Glomerular visceral epithelial cell (primary cell): Measurements from ENCODE around the gene HTT-AS.
"Not testable (repeated sequence)": the region's sequence is repeated elsewhere in the genome, so short reads cannot be mapped to it uniquely, and the experiment has no call there.

ENCODE experiments used
- DNase-seq: peaks from one replicate; pipeline ENCODE4 v3.0.0-alpha.2; 2016; ENCODE audit errors: extremely low spot score

Gene HTT-AS

DNA sequence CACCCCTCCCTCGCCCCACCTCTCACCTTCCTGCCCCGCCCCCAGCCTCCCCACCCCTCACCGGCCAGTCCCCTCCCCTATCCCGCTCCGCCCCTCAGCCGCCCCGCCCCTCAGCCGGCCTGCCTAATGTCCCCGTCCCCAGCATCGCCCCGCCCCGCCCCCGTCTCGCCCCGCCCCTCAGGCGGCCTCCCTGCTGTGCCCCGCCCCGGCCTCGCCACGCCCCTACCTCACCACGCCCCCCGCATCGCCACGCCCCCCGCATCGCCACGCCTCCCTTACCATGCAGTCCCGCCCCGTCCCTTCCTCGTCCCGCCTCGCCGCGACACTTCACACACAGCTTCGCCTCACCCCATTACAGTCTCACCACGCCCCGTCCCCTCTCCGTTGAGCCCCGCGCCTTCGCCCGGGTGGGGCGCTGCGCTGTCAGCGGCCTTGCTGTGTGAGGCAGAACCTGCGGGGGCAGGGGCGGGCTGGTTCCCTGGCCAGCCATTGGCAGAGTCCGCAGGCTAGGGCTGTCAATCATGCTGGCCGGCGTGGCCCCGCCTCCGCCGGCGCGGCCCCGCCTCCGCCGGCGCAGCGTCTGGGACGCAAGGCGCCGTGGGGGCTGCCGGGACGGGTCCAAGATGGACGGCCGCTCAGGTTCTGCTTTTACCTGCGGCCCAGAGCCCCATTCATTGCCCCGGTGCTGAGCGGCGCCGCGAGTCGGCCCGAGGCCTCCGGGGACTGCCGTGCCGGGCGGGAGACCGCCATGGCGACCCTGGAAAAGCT is at the start of gene HTT-AS, which contains the start of gene HTT:
HTT-AS (minus strand) TSS at position 461 of the 768 bp plus-strand sequence.
HTT (plus strand) TSS at position 604 of the 768 bp plus-strand sequence; CDS start at position 749, 145 bp downstream.
- peak; percentile 98 for DNase-seq

DNA sequence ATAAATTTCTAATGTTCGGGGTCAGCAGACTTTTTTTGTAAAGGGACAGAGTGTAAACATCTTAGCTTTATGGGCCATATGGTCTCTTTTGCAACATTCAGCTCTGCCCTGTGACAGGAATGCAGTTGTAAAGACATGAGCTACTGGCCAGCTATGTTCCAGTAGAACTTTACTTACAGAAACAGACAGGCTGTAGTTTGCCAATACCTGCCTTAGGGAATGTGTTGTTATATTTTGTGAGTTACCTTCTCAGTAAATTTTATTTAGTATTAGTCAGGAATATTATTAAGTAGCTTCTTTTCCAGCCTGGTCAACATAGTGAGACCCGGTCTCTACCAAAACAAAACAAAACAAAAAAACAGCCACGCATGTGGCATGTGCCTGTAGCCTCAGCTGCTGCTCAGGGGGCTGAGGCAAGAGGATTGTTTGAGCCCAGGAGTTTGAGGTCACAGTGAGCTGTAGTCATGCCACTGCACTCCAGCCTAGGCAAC is 48.9 kb upstream of the HTT-AS start:
- DNase-seq, result no peak

DNA sequence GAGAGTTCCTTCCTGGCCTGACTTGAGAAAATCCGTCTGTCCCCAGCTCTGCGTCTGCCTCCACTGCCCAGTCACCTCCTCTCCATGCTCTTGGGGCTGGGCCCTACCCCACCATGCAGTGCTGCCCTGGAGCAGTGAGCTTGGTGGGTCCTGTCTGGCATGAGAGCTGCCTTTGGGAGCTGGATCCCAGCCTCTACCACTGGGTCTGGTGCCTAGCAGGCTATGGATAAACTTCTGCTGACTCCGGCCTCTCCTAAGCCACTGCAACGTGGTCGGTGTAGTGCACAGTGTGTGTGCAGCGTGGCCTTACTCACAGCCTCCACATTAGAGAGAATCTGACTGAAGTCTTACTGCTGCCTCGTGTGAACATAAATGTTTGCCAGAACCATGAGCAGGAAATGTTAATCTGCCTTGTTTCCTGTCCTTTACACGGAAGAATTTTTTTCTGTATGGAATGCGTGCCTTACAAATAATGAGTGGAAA is 47.8 kb upstream of the HTT-AS start:
- DNase-seq, result no peak

GRCh38 chr4:3121596-3121995 is 47.3 kb upstream of the HTT-AS start:
- DNase-seq, result no peak

DNA sequence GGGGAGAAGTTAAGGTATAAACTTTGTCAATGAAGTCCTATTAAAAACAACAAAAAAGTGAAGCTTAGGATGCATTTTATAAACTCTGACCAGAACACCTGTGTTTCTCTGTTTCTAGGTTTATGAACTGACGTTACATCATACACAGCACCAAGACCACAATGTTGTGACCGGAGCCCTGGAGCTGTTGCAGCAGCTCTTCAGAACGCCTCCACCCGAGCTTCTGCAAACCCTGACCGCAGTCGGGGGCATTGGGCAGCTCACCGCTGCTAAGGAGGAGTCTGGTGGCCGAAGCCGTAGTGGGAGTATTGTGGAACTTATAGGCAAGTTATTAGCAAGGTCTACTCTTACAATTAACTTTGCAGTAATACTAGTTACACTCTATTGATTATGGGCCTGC is 46.8 kb upstream of the HTT-AS start:
- DNase-seq, result no peak

- DNase-seq, result no peak
These were observed 45.1 kb upstream of the HTT-AS start for GRCh38 chr4:3119464-3119863.

DNA sequence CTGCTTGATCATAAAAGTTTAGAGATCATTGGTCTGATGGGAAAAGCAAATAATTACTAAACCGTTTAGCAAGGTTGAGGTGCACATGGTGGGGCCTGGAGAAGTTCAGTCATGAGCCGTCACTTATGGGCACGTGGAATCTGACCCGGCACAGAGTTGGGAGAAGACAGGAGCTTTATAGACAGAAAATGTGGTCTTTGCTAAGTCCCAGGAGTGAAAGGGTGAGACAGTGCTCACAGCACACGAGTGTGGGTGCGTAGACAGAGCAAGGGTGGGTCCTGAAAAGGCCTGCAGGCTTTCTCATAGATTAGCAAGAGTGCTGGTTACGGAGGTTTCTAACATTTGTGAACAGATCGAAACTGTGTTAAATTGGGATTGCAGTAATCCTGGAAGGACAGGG is 44.0 kb upstream of the HTT-AS start:
- no peak for DNase-seq

- DNase-seq, result no peak
These were observed 42.6 kb upstream of the HTT-AS start for GRCh38 chr4:3116955-3117354.

GRCh38 chr4:3115637-3116270 is 41.4 kb upstream of the HTT-AS start:
- DNase-seq, result no peak

GRCh38 chr4:3114377-3114776 is 40.0 kb upstream of the HTT-AS start:
- DNase-seq, result no peak

DNA sequence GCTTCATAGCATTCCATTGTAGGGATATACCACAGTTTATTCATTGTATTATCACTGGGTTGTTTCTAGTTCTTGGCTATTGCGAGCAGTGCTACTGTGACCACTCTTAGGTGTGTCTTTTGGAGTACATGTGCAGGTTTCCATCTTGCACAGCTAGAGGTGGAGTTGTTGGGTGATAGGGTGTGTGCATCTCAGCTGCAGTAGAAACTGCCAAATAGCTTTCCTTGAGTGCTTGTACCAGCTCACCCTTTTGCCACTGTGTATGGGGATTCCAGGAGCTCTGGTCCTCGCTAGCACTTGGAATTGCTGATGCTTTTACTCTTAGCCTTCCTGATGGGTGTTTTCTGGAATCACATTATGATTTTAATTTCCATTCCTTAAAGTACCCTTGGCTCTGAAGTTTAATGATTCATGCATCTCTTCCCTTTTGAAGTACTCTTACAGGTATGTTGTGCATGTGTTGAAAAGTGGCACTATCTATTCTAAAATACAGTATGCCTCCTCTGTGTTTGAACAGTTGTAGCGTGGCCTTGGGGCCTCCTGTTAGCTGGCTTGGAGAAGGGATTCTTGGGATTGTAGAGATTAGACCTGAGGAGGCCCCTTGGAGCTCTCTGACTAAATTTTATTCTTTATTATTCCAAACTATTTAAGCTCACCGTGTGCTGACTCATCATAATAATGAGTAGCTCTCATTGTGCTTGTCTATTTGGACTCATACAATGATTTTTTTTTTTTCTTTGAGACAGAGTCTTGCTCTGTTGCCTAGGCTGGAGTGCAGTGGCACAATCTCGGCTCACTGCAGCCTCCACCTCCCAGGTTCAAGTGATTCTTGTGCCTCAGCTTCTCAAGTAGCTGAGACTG is 38.5 kb upstream of the HTT-AS start:
- no peak for DNase-seq

GRCh38 chr4:3112201-3112600 is 37.9 kb upstream of the HTT-AS start:
- DNase-seq, result no peak

DNA sequence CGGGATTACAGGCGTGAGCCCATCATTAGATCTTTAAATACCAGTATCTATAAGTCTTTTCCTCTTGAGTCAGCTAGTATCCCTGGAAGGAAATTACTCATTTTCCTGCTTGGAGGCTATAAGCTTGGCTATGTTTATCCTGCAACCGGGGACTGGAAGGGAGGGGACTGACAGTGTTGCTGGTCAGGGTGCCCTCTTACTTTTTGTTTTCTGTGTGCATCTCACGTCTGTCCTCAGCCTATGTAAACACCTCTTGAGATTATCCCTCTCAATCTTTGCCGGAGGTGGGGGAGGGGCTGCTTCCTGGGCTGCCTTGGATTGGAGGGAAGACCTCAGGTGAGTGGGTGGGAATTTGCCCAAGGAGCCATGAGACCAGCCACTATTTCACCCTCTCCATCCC is 37.1 kb upstream of the HTT-AS start:
- DNase-seq, result no peak

DNA sequence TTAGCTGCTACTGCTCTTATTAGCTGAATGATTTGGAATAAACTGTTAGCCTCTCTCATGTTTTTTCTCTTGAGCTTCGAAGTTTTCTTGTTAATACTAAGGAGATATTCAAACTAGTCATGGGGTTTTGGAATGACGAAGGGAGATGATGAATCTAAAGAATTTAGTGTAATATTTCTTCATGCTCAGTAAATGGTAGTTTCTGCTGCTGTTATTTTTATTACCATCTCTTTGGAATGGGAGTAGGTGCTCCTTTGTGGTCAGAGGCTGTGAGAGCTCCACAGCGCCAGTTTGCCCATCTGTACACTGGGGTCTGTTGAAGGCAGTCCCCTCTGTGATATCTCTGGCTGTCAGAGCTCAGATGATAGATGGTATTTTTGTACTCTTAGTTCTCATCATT is 33.9 kb upstream of the HTT-AS start:
- DNase-seq, result no peak

- no peak for DNase-seq
These were observed 33.4 kb upstream of the HTT-AS start for GRCh38 chr4:3107691-3108121.

GRCh38 chr4:3107271-3107670 is 32.9 kb upstream of the HTT-AS start:
- no peak for DNase-seq

DNA sequence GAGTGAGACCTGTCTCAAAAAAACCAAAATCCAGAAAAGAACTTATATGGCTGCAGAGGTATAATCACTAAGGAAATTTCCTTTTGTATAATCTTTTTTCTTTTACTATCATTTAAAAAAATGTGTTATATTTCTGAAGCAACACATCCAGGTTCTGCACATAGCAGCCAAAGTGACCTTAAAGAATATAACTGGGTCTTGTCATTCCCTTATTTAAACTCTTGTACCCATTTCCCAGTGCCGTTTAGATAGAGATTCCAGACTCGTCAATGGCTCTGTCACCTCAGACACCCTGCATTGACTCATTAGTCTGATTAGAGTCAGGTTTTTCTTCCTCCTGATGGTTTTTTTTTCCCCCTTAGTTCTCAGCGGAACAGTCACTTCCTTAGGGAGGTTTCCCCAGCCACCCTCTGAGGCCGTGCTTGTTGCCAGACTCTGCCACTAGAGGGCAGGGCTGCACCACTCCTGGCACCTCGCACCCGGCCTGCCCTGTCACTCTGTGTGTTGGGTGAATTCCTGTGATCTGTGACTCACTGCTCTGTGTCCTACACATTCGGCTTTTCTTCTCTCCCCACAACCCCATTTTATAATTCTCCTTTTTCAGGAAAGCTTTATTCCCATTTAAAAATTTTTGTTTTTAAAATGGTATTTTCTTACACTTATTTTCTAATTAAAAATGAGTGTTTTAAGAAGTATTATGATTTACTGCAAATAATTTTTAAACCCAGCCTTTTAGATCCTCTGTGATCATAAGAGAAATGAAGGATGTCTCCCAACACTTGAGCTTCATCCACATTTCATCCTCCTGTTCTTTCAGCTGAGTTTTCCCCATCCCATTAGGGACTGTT is 32.2 kb upstream of the HTT-AS start:
- DNase-seq, result peak; percentile 90

DNA sequence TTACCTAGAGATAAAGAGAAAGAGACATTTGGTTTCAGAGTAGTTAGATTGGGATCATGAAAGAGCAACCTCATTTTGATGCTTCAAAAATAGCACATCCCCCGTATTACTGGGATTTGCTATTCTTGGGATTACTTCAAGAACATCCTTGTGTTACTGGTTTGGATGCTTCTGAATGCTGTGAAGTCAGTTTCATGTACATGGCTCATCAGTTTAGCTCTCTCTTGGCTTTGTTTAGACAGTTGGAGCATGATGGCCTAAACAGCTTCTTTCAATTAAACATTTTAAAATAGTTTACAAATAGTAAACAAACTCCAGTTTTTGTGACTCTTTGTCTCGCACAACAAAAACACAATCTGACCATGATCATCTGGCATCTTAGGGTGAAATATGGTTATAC is 24.0 kb upstream of the HTT-AS start:
- DNase-seq, result no peak

- DNase-seq, result no peak
These were observed 21.9 kb upstream of the HTT-AS start for GRCh38 chr4:3096202-3096601.

GRCh38 chr4:3094701-3095100 is 20.4 kb upstream of the HTT-AS start:
- not testable (repeated sequence) for DNase-seq

- DNase-seq, result no peak
These were observed 17.1 kb upstream of the HTT-AS start for GRCh38 chr4:3091464-3091863.
